RWPE2 (cell line): ENCODE results near the gene ZNF483.
"Not testable (repeated sequence)": the region's sequence is repeated elsewhere in the genome, so short reads cannot be mapped to it uniquely, and the experiment has no call there.

ENCODE experiments used
- ATAC-seq: fragments of 200-7000 bp; cut with Tn5 transposase; 3 replicates; pipeline ENCODE4 v1.9.1; 2021; ENCODE audit warnings: low read depth
- DNase-seq: peaks from one replicate; pipeline ENCODE4 v3.0.0-alpha.2; 2020; ENCODE audit warnings: low spot score
- H3K27ac ChIP-seq: fragments of 450-650 bp; 2 replicates; pipeline ENCODE4 v1.5.1; 2017; ENCODE audit warnings: mild to moderate bottlenecking; ENCODE audit not compliant: poor library complexity, severe bottlenecking
- H3K27me3 ChIP-seq: fragments of 250-450 bp; sonication (Bioruptor Pico); 2 replicates; pipeline ENCODE4 v1.5.1; 2021; ENCODE audit warnings: mild to moderate bottlenecking, moderate library complexity; ENCODE audit not compliant: insufficient read depth, poor library complexity, severe bottlenecking
- H3K36me3 ChIP-seq: fragments of 250-450 bp; sonication (Bioruptor Pico); 2 replicates; pipeline ENCODE4 v1.5.1; 2020; ENCODE audit warnings: low read depth, mild to moderate bottlenecking, moderate library complexity
- H3K4me1 ChIP-seq: fragments of 250-450 bp; sonication (Bioruptor Pico); 2 replicates; pipeline ENCODE4 v1.5.1; 2021; ENCODE audit warnings: mild to moderate bottlenecking, moderate library complexity; ENCODE audit not compliant: insufficient read depth, poor library complexity, severe bottlenecking
- H3K4me3 ChIP-seq: fragments of 250-450 bp; sonication (Bioruptor Pico); 2 replicates; pipeline ENCODE4 v1.5.1; 2021; ENCODE audit warnings: mild to moderate bottlenecking, moderate library complexity; ENCODE audit not compliant: severe bottlenecking
- H3K9me3 ChIP-seq: fragments of 250-450 bp; sonication (Bioruptor Pico); 2 replicates; pipeline ENCODE4 v1.5.1; 2021; ENCODE audit warnings: mild to moderate bottlenecking, moderate library complexity; ENCODE audit not compliant: severe bottlenecking
- TF ChIP-seq, protein P1 (sequence below): fragments of 450-650 bp; IDR thresholded peaks from one replicate; pipeline ENCODE4 v1.5.1; 2017; ENCODE audit warnings: mild to moderate bottlenecking, moderate library complexity; ENCODE audit not compliant: poor library complexity, severe bottlenecking

ZNF483 gene

DNA sequence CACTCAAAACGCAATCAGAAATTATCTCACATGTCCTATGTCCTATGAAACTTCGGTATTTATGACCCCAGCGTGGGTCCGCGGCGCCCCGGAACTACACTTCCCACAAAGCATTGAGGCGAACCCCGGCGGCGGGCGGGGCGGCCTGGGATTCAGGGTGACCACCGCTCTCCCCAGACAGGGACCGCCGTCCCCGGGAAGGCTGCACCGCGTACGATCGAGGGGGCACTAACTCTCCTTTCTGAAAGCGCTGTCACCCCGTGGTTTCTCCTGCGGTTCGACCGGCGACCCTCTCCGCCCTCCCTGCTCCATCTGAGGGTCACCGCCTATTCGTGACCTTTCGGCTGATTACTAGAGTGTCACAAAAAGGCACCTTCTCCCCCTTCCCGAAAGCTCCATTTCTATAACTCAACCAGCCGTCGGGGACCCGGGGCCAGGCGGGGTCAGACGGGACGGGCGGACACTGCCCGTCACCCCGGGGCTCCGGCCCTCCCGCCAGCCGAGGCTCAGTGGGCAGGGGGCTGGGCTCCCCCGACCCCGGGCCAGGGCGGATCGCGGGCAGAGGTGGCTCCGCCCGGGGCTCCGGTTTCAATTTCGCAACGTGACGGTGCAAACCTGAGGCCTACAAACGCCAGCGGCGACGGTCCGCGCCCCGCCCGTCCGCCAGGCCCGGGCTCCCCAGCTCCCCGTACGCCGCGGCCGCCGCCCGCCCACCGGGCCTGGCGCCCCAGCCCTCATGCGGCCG lies 42.1 kb upstream of the ZNF483 start:
- peak overlapping the region; percentile 95 for H3K27ac ChIP-seq
- no peaks in the 10 kb centered on the region for H3K9me3 ChIP-seq
- no peaks in the 10 kb centered on the region for H3K36me3 ChIP-seq
- no peaks in the 10 kb centered on the region for H3K27me3 ChIP-seq
- H3K4me1 ChIP-seq, result no peaks in the 10 kb centered on the region
- H3K4me3 ChIP-seq, result peak overlapping the region; percentile 90
- ATAC-seq (peak; percentile 74), DNase-seq (peak; percentile 76)
- TF ChIP-seq, protein P1, sequence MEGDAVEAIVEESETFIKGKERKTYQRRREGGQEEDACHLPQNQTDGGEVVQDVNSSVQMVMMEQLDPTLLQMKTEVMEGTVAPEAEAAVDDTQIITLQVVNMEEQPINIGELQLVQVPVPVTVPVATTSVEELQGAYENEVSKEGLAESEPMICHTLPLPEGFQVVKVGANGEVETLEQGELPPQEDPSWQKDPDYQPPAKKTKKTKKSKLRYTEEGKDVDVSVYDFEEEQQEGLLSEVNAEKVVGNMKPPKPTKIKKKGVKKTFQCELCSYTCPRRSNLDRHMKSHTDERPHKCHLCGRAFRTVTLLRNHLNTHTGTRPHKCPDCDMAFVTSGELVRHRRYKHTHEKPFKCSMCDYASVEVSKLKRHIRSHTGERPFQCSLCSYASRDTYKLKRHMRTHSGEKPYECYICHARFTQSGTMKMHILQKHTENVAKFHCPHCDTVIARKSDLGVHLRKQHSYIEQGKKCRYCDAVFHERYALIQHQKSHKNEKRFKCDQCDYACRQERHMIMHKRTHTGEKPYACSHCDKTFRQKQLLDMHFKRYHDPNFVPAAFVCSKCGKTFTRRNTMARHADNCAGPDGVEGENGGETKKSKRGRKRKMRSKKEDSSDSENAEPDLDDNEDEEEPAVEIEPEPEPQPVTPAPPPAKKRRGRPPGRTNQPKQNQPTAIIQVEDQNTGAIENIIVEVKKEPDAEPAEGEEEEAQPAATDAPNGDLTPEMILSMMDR, result no peak

DNA sequence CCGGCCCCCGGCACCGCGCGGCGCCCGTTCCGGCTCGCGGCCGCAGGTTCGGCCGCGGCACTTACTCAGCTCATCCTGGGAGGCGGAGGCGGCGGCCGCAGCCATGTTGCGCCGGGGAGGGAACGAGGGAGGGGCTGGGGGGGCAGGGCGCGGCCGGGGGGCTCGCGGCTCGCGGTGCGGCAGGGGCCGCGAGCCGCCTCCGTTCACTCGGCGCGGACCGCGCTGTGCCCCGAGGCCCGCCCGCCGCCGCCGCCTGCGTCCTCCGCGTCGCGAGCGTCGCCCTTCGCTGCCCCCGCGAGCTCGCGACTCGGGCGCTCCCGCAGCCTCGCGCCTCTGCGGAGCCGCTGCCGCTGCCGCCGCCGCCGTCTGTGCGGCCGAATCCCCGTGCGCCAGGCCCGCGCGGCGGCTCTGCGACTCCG lies 41.5 kb upstream of the ZNF483 start:
- TF ChIP-seq, protein P1, result no peak

DNA sequence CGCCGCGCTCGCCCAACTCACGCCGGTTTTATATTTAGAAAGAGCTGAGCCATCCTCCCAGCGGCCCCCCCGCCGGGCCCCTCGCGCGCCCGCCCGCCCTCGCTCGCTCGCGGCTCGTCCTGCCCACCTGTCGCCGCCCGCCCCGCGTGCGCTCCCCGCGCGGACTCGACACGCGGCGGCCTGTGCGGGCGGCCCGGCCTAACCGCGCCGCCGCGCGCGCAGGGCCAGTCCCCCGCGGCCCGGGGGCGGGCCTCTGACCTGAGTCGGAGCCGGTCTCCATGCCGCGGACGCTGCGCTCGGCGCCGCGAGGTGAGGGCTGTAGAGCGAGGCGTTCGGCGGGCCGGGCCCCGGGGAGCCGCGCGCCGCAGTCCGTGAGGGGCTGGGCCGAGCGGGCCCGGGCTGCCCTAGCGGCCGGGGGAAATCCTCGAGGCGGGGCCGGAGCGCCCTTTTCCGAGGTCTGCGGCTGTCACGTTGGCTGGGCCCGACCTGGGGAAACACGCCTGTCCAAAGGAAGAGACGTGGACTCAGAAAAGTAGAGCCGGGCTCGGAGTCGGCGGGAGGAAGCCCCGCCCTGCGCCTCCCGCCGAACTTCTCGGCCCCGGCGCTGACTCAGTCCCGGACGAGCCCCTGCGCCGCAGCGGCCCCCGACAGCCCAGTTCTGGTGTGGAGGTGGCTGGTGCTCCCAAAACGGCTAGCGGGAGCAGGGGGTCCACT lies 41.0 kb upstream of the ZNF483 start, which contains the start of gene ECPAS:
Gene ECPAS, minus strand, starts transcription at position 526 of the 714 bp plus-strand sequence. CDS start 11,465 bp downstream, outside the sequence.
- H3K4me3 ChIP-seq, result peak within 1 kb of the TSS; percentile 90
- no peaks in the 10 kb centered on the region for H3K9me3 ChIP-seq
- ATAC-seq, result peak; percentile 80
- no peaks in the 10 kb centered on the region for H3K27me3 ChIP-seq
- H3K36me3 ChIP-seq, result no peaks in the 10 kb centered on the region
- no peaks in the 10 kb centered on the region for H3K4me1 ChIP-seq
- DNase-seq, result peak; percentile 75
- TF ChIP-seq, protein P1, result no peak
- H3K27ac ChIP-seq, result peak within 1 kb of the TSS; percentile 95

More for the DNA sequence above, 41.5 kb upstream of the ZNF483 start:
- no peak; the same call in 2 of the 3 replicates for ATAC-seq
- Histone ChIP-seq H3K4me3 (peak overlapping the region; percentile 90), H3K27me3 (no peaks in the 10 kb centered on the region), H3K36me3 (no peaks in the 10 kb centered on the region), H3K9me3 (no peaks in the 10 kb centered on the region), H3K4me1 (no peaks in the 10 kb centered on the region), H3K27ac (peak overlapping the region; percentile 95)
- DNase-seq, result no peak

DNA sequence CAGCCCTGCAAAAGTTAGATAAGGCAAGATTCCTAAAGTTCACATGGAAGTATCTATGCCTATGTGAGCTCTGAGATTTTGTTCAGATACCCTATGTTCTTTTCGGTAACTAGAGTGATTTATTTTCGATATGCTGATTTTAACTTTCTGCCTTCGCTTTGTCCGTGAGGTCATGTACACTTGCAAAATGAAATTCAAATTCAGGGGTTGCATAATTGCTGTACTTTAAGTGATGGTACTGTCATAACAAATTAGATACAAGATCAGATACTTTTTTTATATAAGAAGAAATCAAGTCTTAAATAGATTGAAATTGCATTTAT lies 40.4 kb upstream of the ZNF483 start:
- DNase-seq (no peak), ATAC-seq (no peak)
- peak overlapping the region; percentile 95 for H3K27ac ChIP-seq
- peak overlapping the region; percentile 90 for H3K4me3 ChIP-seq
- H3K4me1 ChIP-seq, result no peaks in the 10 kb centered on the region
- no peaks in the 10 kb centered on the region for H3K36me3 ChIP-seq
- no peaks in the 10 kb centered on the region for H3K9me3 ChIP-seq
- TF ChIP-seq, protein P1, result no peak
- no peaks in the 10 kb centered on the region for H3K27me3 ChIP-seq

DNA sequence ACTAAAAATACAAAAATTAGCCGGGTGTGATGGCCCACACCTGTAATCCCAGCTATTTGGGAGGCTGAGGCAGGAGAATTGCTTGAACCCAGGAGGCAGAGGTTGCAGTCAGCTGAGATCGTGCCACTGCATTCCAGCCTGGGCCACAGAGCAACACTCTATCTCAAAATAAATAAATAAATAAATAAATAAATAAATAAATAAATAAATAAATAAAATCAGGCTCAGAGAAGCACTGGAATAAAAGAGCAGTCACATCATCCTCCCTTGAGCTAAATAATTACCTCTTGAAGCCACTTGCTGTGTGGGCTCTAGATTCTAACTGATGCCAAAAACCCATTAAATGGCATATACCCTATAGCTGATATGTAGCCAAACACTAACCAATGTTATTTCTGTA lies 27.8 kb upstream of the ZNF483 start:
- H3K9me3 ChIP-seq, H3K36me3 ChIP-seq, DNase-seq, H3K4me1 ChIP-seq, H3K27me3 ChIP-seq, H3K27ac ChIP-seq, H3K4me3 ChIP-seq, ATAC-seq: not testable (repeated sequence)
